ENCODE results near the gene CHD9.

DNA sequence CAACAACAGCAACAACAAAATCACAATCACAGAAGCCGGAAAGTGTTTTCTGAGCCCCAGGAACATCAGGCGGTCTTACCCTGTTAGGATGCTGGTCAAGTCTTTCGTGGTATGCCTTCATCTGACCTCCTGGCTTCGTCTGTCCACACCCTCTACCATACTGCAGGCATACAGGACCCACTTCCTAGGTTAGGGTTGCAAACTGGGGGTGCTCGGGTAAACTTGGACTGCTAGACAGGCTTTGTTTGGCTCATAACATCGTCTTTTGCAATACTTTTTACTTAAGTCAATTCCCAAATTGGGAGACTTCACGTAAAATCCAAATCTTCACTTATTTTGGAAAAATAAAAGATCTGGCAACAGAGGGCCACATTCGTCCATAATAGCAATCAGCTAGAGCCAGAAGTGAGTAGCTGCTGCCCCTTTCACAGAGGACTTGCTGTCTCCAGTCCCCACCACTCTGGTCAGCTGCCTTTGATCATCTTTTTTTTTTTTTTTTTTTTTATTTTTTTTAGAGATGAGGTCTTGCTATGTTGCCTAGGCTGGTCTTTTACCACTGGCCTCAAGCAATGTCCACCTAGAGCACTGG is 30.0 kb downstream of the CHD9 start:
- TF ChIP-seq, protein P1, sequence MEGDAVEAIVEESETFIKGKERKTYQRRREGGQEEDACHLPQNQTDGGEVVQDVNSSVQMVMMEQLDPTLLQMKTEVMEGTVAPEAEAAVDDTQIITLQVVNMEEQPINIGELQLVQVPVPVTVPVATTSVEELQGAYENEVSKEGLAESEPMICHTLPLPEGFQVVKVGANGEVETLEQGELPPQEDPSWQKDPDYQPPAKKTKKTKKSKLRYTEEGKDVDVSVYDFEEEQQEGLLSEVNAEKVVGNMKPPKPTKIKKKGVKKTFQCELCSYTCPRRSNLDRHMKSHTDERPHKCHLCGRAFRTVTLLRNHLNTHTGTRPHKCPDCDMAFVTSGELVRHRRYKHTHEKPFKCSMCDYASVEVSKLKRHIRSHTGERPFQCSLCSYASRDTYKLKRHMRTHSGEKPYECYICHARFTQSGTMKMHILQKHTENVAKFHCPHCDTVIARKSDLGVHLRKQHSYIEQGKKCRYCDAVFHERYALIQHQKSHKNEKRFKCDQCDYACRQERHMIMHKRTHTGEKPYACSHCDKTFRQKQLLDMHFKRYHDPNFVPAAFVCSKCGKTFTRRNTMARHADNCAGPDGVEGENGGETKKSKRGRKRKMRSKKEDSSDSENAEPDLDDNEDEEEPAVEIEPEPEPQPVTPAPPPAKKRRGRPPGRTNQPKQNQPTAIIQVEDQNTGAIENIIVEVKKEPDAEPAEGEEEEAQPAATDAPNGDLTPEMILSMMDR (IDR thresholded peaks at IDR 0.05): no peak
- TF ChIP-seq POLR2A (IDR thresholded peaks at IDR 0.05): no peak
